Astrocyte of the hippocampus (primary cell): ENCODE results near the gene AMZ1.

Source experiments
- DNase-seq: peaks from one replicate; pipeline ENCODE4 v3.0.0; 2011; ENCODE audit warnings: low read depth, low spot score

The AMZ1 gene

GRCh38 chr7:2651847-2652735 is 35.9 kb upstream of the AMZ1 start:
- no peak for DNase-seq

DNA sequence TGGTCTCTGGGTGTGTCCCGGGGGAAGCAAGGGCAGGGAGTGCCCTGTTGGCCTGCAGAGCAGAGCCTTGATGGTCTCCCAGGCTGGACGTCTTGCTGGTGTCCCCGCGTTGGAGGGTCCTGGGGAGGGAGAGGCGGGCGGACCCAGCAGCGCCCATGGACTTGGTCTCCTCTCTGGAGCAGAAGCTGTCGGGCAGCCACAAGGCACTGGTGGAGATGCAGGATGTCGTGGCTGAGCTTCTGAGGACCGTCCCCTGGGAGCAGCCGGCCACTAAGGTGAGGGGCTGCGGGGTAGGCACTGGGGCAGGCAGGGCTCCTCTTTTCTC is 35.3 kb upstream of the AMZ1 start:
- no peak for DNase-seq

DNA sequence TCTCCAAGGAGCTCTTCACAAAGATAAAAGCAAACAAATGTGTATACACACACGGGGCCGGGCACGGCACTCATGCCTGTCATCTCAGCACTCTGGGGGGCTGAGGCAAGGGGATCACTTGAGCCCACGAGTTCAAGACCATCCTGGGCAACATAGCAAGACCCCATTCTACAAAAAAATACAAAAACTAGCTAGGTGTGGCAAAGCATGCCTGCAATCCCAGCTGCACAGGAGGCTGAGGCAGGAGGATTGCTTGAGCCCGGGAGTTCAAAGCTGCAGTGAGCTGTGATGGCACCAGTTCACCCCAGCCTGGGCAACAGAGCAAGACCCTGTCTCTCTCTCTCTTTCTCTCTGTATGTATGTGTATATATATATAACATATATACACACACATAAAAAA is 33.9 kb upstream of the AMZ1 start:
- no peak for DNase-seq

DNA sequence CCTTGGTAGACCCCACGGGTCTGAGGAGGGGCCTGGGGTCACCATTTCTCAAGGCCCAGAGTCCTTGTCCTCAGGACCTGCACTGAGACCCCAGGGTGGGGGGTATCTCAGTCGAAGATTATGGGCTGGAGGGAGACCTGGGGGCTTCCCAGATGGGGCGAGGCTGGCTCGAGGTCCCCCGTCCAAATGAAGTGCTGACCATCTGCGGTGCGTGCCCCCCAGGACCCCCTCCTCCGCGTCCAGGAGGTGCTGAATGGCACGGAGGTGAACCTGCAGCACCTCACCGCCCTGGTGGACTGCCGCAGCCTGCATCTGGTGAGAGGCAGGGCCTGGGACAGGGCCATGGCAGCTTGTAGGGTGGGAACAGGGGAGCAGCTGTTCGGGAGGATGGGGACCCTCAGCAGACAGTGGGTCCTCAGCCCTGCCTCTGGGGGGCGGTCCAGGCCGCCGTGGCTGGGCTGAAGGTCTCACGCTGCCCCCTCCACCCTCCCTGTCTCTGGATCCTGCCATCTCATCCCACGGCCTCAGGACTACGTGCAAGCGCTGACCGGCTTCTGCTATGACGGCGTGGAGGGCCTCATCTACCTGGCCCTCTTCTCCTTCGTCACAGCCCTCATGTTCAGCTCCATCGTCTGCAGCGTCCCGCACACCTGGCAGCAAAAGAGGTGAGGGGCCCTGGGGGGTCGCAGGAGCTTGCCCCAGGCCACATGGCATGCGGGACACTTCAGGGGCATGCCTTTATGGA is 32.0 kb upstream of the AMZ1 start:
- no peak for DNase-seq

DNA sequence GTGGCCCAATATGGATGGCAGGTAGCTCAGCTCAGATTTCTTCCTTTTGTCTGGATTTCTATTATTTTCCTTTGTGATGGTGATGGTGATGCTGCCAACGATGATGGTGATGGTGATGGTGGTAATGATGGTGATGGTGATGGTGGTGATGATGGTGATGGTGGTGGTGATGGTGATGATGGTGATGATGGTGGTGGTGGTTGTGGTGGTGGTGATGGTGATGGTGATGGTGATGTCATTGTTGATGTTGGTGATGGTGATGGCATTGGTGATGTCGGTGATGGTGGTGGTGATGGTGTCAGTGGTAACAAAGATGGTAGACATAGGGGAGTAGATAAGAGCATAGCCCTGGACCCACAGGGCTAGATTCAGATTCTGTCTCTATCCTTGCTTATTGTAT is 30.8 kb upstream of the AMZ1 start:
- no peak for DNase-seq

GRCh38 chr7:2657920-2658671 is 29.9 kb upstream of the AMZ1 start:
- no peak for DNase-seq

DNA sequence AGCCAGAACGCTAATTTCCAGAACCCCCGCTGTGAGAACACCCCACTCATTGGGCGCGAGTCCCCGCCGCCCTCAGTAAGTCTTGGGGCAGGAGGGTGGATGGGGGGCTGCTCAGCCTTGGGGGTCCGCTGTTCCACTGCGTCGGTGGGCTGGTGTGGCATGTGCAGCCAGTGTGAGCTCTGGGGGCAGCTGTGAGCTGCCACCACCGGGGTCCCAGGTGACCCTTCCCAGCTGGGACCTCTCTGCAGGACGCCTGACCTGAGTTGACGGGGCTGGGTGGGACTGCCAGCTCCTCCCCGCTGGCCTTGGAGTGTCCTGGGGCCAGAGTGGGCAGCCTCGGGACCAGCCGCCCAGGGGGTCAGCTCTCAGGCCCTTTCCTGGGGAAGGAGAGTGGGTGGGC is 29.1 kb upstream of the AMZ1 start:
- no peak for DNase-seq

DNA sequence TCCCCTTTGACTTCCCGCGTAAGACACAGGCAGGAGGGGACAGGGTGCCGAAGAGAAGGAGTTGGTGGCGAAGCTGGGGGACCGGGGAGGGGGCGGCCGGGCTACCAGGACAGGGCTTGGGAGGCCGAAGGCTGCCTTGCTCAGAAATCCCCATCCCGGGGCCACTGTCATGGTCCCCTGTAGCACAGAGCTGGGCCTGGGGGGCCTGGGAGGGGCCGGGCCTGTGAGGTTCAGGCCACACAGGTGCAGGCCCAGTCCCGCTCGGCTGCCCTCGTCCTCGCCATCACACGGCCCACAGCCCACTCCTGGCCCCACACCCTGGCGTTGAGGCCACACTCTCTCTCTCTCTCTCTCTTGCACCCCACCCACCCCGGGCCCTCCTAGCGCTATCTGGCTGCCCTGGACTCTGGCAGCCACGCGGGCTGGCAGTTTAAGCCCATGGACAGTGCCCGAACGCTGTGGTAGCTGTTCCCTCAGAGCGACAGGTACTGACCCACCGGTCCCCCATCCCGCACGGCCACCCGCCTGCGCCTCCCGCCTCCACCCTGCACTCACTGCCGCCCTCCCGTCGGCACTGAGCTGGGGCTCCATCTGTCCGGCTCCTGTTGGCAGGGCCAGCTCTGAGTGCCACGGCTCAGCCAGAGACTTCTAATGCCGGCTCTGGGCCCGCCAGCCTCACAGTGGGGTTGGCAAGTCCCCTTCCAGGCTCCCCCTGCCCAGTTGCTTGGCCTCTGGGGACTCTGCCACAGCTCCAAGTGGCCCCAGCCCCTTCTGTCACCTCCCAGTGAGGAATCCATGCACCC is 28.2 kb upstream of the AMZ1 start:
- no peak for DNase-seq

DNA sequence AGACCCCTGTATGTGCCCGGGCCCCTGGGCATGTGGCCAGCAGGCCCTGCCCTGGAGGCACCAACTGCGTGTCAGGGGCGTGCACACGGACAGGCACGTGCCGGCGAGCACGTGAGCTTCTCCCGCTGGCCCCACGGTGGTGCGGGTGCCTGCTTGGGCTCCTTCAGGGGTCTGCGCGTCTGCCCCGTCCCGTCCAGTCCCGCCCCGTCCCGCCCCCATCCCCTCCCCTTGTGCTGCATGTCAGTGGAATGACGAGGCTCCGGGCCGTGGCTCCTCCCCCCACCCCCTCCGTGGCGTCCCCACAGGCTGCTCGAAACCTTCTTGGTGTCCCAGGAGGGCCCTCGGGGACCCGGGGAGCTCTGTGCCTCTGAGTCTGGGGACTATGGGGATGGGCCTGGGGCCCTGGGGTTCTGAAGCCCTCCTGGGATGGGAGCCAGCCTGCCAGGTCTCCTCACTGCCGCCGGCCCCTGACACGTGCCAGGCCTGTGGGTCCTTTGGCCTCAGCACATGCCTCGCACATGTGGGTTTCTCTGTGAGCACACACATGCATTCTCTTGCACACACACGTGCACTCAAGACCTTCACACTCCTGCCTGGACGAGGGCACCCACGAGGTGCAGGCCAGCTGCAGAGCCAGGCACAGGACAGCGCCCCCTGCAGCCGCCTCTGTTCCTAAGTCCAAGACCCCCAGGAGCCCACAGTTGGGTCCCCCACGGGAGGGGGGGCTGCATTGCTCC is 27.5 kb upstream of the AMZ1 start:
- DNase-seq, result no peak

- no peak for DNase-seq
Observed at GRCh38 chr7:2661096-2661449, 26.9 kb upstream of the AMZ1 start.

DNA sequence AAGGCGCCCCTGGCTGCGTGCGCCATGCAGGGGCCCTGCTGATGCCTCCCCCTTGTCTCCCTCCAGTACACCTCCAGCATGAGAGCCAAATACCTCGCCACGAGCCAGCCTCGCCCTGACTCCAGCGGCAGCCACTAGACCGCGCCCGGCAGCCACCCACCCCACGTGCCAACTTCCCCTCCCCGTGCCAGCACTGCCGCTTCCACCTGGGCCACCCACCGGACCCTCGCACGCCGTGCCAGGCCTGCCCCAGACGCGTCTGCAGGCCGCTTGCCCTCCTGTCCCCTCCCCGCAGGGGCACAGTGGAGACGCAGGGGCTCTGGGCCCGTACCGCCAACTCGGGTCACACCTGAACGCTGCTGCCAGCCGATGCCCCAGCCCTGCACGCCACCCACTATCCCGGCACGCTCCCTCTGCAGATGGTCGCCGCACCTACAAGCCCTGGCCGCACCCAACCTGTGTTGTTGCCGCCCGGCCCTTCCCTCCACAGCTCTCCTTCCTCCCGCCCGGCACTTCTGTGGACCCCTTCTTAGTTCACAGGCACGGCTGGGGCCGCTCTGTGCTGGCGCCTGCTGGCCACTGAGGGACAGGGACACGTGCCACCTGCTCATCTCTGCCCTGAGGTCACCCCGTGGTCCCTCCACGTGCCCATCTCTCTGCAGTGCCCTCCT is 26.3 kb upstream of the AMZ1 start:
- no peak for DNase-seq

- no peak for DNase-seq
Observed at GRCh38 chr7:2662273-2663120, 25.5 kb upstream of the AMZ1 start.

DNA sequence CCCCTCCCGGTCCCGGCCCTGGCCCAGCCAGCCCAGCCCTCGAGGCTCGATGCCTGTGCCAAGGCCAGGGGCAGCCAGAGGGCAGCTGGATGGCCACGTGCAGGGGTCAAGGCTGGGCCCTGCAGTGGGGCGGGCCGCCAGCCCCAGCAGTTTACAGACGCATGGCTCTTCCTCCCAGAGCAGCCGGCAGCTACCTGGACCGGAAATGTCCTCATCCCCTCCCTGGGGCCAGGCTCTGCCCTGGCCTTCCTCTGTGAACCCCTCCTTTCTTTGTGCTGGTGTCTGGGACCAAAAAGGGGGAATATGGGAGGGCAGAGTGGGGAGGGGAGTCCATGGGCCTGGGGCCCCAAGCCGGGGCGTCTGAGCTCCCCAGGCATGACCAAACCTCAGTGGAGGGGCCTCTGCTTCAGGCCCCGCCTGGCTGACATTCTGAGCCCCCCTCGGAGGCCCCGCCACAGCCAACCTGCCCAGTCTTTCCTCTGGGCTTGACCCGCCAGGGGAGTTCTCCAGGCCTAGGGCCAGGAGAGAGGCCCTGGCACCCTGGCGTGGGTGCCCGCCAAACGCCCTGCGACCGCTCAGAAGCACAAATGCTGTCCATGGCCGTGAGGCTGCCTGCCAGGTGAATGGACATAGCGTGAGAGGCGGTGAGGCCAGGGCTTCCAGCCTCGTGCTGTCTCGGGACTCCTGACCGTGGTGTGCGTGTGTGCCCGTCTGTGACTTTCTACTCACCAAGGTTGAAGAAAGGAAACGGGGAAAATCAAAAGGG is 24.7 kb upstream of the AMZ1 start:
- DNase-seq, result no peak

GRCh38 chr7:2663960-2664359 is 24.0 kb upstream of the AMZ1 start:
- no peak for DNase-seq

DNA sequence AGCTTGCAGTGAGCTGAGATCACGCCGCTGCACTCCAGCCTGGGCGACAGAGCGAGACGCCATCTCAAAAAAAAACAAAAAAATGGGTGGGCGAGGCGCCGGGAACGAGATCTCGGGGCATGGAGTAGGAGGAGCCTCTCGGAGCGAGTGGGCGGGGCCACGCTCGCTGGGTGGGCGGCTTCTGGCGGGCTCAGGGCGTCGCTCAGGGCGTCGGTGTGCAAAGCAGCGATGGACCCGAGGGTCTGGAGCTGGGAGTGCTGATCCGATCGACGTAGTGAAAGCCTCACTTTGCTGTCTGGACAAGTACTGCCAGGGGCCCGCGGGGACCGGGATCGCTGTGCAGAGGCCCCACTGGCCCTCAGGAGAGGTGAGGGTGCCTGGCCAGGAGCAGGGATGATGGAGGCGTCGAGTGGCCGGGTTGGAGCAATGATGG is 22.6 kb upstream of the AMZ1 start:
- DNase-seq, result no peak

DNA sequence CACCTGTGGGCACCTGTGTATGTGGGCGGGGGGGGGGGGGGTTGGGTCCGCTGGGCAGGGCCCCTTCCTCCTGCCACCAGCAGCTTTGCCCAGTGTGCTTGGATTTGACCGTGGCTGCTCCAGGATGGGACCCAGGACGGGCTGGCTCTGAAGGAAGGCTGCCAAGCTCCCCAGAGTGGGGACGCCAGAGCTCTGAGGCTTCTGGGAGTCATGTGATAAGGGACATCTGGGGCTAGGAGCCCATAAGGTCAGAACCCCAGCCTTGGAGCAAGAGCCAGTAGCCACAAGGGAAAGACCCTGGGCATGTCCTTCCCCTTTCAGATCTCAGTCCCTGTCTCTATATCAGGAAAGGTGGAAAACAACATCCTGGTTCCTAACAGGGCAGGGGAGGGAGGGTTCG is 21.8 kb upstream of the AMZ1 start:
- DNase-seq, result no peak

GRCh38 chr7:2666588-2667250 is 21.3 kb upstream of the AMZ1 start:
- no peak for DNase-seq

DNA sequence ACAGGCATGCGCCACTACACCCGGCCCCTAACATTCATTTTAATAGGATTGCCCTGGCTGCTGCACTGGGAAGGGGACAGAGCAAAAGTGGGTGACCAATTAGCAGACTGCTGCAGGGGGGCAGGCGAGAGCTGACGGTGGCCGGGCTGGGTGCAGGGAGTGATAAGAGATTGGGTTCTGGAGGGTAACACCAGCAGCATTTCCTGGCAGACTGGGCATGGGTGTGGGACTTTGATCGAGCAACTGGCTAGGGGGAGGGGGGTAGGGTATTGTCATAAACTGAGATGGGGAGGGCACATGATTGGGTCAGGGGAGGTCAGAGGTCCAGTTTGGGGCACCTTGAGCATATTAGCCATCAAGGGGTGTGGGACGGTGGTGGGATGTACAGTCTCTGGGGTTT is 20.2 kb upstream of the AMZ1 start:
- DNase-seq, result no peak
